ENCODE measurements around the gene SRPK1. TPM values are rescaled to one million over a fixed set of nuclear protein-coding genes. Genes with fewer than 3 reads are reported as not detected.

Gene SRPK1
- total and polyA plus RNA-seq, 2 of the 8 experiments (the other 6 are each of a cell fraction or from before 2014, with no cell fraction given), result 25.7 to 116 TPM

GRCh38 chr6:35874730-35875129 lies 46.2 kb downstream of the SRPK1 start:
- Histone ChIP-seq H3K4me2 (ENCODE audit: insufficient read depth in 1 of 2, low read depth in 2 of 2, low read length in 2 of 2) (no peak overlapping the region), H3K9ac (replicated peaks in 1 of 4; ENCODE audit: extremely low read depth in 1 of 4, low read depth in 3 of 4, low read length in 3 of 4) (no peak overlapping the region), H3K4me3 (ENCODE audit: extremely low read depth in 1 of 4, insufficient read depth in 2 of 4, low read depth in 3 of 4, low read length in 4 of 4) (no peak overlapping the region), H4K5ac (ENCODE audit: insufficient read length, low read depth, low read length) (no peak overlapping the region), H3K27ac (ENCODE audit: low read depth, low read length) (no peak overlapping the region), H2BK12ac (ENCODE audit: low read depth, low read length) (no peak overlapping the region), H3K36me3 (ENCODE audit: control insufficient read depth in 2 of 4, insufficient read depth in 4 of 4, low read length in 3 of 4) (peaks cover 5 to 25% (median 18%) of the 10 kb centered on the region in 4 experiments; a peak in 6 of 8 replicates), H2BK5ac (ENCODE audit: low read depth, low read length) (no peak overlapping the region), H3K27me3 (replicated peaks in 1 of 4; ENCODE audit: control insufficient read depth in 3 of 4, extremely low read depth in 1 of 4, insufficient read depth in 3 of 4, low read length in 3 of 4) (no peaks in the 10 kb centered on the region), H3K4me1 (replicated peaks in 1 of 4; ENCODE audit: control insufficient read depth in 3 of 4, insufficient read depth in 4 of 4, low read length in 3 of 4) (no peaks in the 10 kb centered on the region), H3K79me2 (ENCODE audit: control insufficient read depth in 1 of 2, insufficient read depth in 2 of 2, low read length in 2 of 2) (no peaks in the 10 kb centered on the region), H3K56ac (replicated peaks; ENCODE audit: insufficient read length, low read depth, low read length) (no peak overlapping the region), H2BK15ac (ENCODE audit: low read length) (no peak overlapping the region), H3K18ac (ENCODE audit: extremely low read depth, low read length) (no peak overlapping the region), H3K4ac (replicated peaks; ENCODE audit: insufficient read length, low read depth, low read length) (no peak overlapping the region), H2BK120ac (replicated peaks; ENCODE audit: low read depth, low read length) (no peak overlapping the region), H3K23me2 (ENCODE audit: low read depth, low read length) (no peaks in the 10 kb centered on the region), H3K23ac (ENCODE audit: insufficient read length) (no peak overlapping the region), H4K8ac (ENCODE audit: extremely low read depth, insufficient read depth, low read length) (no peak overlapping the region), H3K9me3 (ENCODE audit: insufficient read depth in 2 of 2, low read depth in 1 of 2, low read length in 1 of 2) (no peaks in the 10 kb centered on the region), H3K14ac (ENCODE audit: insufficient read length) (no peak overlapping the region), H2AFZ (ENCODE audit: low read length) (no peak overlapping the region), H4K20me1 (replicated peaks in 1 of 2; ENCODE audit: control insufficient read depth in 1 of 2, insufficient read depth in 2 of 2, low read length in 2 of 2) (no peaks in the 10 kb centered on the region), H4K91ac (replicated peaks; ENCODE audit: insufficient read length, low read length) (no peak overlapping the region), H2BK20ac (ENCODE audit: low read length) (no peak overlapping the region), H2AK5ac (ENCODE audit: low read depth, low read length) (no peak overlapping the region), H3K79me1 (ENCODE audit: low read depth, low read length) (no peaks in the 10 kb centered on the region)
- FAIRE-seq (no peak), DNase-seq (ENCODE audit: low read depth in 1 of 2, low spot score in 2 of 2) (no peak)
- ChIA-PET CTCF (ENCODE audit: partially characterized antibody) (interaction anchor here (0.6 kb wide), 1 partner anchor 1144 kb away, joined by 3 read pairs; no protein-coding TSS in a partner anchor), POLR2A (ENCODE audit: partially characterized antibody) (no interaction called here)
- WGBS, 2 experiments (ENCODE audit: extremely low coverage in 1 of 2, insufficient coverage in 1 of 2, insufficient read length in 1 of 2, insufficient replicate concordance in 2 of 2, low coverage in 1 of 2, low lambda C conversion rate in 2 of 2, missing lambda C conversion rate in 1 of 2), result 93% methylated on average over 1 of the region's 1 CpG; no CpG with 5 or more reads in 1 of the 2 experiments
- TF ChIP-seq RNF2 (IDR thresholded peaks at IDR 0.05; ENCODE audit: borderline replicate concordance, low read depth, low read length, missing control alignments, poor library complexity, severe bottlenecking) (no peak), ATF3 (IDR thresholded peaks at IDR 0.05; ENCODE audit: insufficient read depth, low read depth, low read length) (no peak), TAF1 (IDR thresholded peaks at IDR 0.05; ENCODE audit: low read depth, low read length) (no peak), BCL11A (IDR thresholded peaks at IDR 0.05; ENCODE audit: low read depth in 2 of 2, low read length in 2 of 2) (no peak), KDM5A (IDR thresholded peaks at IDR 0.05; ENCODE audit: low read length) (no peak), PHF8 (conservative IDR thresholded peaks at IDR 0.05; ENCODE audit: low read depth, low read length) (no peak), MAX (IDR thresholded peaks at IDR 0.05) (no peak), SP2 (IDR thresholded peaks at IDR 0.05; ENCODE audit: low read length) (no peak), TEAD4 (IDR thresholded peaks at IDR 0.05; ENCODE audit: low read depth, low read length) (no peak), HDAC6 (IDR thresholded peaks at IDR 0.05; ENCODE audit: low read depth, low read length) (no peak)
- TF ChIP-seq, protein P1, sequence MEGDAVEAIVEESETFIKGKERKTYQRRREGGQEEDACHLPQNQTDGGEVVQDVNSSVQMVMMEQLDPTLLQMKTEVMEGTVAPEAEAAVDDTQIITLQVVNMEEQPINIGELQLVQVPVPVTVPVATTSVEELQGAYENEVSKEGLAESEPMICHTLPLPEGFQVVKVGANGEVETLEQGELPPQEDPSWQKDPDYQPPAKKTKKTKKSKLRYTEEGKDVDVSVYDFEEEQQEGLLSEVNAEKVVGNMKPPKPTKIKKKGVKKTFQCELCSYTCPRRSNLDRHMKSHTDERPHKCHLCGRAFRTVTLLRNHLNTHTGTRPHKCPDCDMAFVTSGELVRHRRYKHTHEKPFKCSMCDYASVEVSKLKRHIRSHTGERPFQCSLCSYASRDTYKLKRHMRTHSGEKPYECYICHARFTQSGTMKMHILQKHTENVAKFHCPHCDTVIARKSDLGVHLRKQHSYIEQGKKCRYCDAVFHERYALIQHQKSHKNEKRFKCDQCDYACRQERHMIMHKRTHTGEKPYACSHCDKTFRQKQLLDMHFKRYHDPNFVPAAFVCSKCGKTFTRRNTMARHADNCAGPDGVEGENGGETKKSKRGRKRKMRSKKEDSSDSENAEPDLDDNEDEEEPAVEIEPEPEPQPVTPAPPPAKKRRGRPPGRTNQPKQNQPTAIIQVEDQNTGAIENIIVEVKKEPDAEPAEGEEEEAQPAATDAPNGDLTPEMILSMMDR (IDR thresholded peaks at IDR 0.05; ENCODE audit: control extremely low read depth in 1 of 3, insufficient read depth in 1 of 3, low read depth in 1 of 3, low read length in 3 of 3), result no peak
